Measurements from ENCODE around the gene DPF3. TPM values are rescaled to one million over a fixed set of nuclear protein-coding genes. Genes with fewer than 3 reads are reported as not detected.

Gene DPF3
- polyA plus RNA-seq, 1 experiment: 3.6 TPM

DNA sequence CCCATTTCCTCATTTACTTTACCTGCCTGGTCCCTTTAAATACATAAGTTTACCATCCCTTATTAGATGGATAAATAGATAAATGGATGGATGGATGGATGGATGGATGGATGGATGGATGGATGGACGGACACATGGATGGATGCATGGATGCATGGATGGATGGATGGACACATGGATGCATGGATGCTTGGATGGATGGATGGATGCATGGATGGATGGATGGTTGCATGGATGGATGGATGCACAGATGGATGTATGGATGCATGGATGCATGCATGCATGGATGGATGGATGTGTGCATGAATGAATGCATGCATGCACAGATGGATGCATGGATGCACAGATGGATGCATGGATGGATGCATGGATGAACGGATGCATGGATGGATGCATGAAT is 93.6 kb downstream of the DPF3 start:
- TF ChIP-seq, protein P1, sequence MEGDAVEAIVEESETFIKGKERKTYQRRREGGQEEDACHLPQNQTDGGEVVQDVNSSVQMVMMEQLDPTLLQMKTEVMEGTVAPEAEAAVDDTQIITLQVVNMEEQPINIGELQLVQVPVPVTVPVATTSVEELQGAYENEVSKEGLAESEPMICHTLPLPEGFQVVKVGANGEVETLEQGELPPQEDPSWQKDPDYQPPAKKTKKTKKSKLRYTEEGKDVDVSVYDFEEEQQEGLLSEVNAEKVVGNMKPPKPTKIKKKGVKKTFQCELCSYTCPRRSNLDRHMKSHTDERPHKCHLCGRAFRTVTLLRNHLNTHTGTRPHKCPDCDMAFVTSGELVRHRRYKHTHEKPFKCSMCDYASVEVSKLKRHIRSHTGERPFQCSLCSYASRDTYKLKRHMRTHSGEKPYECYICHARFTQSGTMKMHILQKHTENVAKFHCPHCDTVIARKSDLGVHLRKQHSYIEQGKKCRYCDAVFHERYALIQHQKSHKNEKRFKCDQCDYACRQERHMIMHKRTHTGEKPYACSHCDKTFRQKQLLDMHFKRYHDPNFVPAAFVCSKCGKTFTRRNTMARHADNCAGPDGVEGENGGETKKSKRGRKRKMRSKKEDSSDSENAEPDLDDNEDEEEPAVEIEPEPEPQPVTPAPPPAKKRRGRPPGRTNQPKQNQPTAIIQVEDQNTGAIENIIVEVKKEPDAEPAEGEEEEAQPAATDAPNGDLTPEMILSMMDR (IDR thresholded peaks at IDR 0.05; ENCODE audit: insufficient read depth, low read depth, low read length): no peak
- Histone ChIP-seq H3K4me3 (ENCODE audit: low read depth, low read length) (no peak overlapping the region), H3K36me3 (ENCODE audit: control insufficient read depth, insufficient read depth, low read length) (no peaks in the 10 kb centered on the region), H3K27me3 (ENCODE audit: control insufficient read depth, insufficient read depth, low read length) (no peaks in the 10 kb centered on the region)
- ChIA-PET CTCF (no interaction called here), POLR2A (no interaction called here)
- no peak for DNase-seq (ENCODE audit: low read depth)

DNA sequence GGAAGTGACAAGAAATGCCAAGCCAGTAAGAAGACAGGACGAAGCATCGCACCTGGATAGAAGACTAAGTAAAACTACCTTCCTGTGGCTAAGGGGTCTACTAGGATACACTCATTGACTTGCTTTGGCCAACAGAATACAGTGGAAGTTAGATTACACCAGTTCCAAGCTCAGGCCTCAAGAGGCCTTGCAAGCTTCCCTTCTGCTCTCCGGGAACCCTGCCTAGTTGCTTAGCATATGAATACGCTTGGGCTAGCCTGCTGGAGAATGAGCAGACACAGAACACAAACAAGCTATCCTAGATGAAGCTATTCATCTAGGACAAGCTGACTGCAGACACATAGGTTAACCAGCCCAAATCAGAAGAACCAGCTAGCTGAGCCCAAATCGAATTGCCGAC is 97.0 kb downstream of the DPF3 start:
- Histone ChIP-seq H3K36me3 (ENCODE audit: control insufficient read depth, insufficient read depth, low read length) (no peaks in the 10 kb centered on the region), H3K27me3 (ENCODE audit: control insufficient read depth, insufficient read depth, low read length) (no peaks in the 10 kb centered on the region), H3K4me3 (ENCODE audit: low read depth, low read length) (no peak overlapping the region)
- POLR2A ChIA-PET: no interaction called here
- CTCF ChIA-PET: interaction anchor here (0.8 kb wide), 1 partner anchor 31 kb away, joined by 3 read pairs; no protein-coding TSS in a partner anchor
- no peak for DNase-seq (ENCODE audit: low read depth)
- TF ChIP-seq, protein P1 (IDR thresholded peaks at IDR 0.05; ENCODE audit: insufficient read depth, low read depth, low read length): no peak

DNA sequence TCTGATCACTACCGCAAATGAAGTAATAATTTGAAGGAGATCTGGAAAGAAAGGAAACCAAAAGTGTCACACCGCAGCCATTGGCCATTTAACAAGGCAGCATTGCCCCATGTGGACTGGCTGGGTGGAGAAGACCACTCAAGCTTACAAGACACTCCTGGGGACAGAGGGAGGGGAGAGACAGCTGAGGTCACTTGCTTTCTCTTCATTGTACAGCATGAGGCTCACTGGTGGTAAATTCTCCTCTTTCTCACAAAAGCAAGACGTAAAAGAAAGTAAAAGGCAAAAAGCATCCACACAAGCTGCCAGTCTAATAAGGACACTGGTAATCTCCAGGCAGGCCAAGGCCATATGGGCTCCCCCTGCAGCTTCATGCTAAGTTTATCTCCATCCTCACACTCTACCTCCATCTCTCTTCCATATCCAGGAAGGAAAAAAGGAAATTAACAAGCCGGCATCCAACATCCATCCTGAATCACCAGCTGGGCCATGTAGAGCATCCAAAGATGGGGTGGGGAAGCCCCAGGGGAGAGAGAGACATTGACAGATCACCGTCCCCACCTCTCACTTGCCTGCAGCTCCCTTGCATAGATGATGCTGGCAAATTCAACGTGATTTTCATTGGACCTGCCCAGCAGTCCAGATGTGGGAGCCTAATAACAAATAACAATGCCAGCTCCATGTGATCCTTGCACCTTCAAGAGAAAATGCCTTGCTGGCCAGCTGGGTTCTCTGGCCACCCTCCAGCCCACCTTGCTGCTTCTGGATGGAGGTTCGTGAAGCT is 100.6 kb downstream of the DPF3 start:
- TF ChIP-seq, protein P1 (IDR thresholded peaks at IDR 0.05; ENCODE audit: insufficient read depth, low read depth, low read length): no peak
- ChIA-PET POLR2A (no interaction called here), CTCF (interaction anchor here (1.1 kb wide), 1 partner anchor 57 kb away, joined by 3 read pairs; no protein-coding TSS in a partner anchor)
- no peak overlapping the region for H3K4me3 ChIP-seq (ENCODE audit: low read depth, low read length)
- DNase-seq (ENCODE audit: low read depth): no peak
- no peaks in the 10 kb centered on the region for H3K36me3 ChIP-seq (ENCODE audit: control insufficient read depth, insufficient read depth, low read length)
- H3K27me3 ChIP-seq (ENCODE audit: control insufficient read depth, insufficient read depth, low read length): no peaks in the 10 kb centered on the region

DNA sequence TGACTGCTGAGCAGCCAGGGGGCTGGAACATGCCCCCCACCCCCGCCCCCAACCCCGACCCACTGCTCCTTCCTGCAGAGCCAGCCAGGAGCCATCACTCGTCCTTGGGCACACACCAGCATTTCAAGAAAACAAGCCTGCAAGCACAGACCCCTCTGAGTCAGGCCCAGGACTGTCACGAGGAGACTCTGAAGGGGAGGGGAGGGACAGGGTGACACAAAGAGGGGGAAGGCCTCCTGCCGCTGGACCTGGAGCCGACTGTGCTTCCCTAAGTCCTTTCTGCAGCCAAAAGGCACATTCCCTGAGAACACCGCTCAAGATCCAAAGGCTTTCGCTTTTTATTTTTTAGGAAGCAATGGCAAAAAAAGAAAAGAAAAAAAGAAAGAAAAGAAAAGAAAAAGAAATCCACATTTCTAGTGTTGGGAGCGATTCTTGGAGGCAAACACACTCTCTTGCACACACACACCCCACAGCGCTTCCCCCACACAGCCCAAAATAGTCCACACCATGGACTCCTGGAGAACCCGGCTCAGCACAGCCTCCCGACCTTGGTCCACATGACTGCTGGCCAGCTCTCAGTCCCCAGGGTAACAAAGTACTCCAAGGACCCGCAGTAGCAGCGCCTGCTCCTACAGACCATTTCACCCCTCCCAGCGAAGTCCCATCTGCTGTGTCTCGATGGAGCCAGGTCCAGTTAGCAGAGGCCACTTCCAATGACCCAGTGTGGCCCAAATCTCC is 101.7 kb downstream of the DPF3 start:
- ChIA-PET CTCF (interaction anchor here (1.1 kb wide), 1 partner anchor 56 kb away, joined by 3 read pairs; no protein-coding TSS in a partner anchor), POLR2A (no interaction called here)
- no peak overlapping the region for H3K4me3 ChIP-seq (ENCODE audit: low read depth, low read length)
- no peaks in the 10 kb centered on the region for H3K27me3 ChIP-seq (ENCODE audit: control insufficient read depth, insufficient read depth, low read length)
- no peaks in the 10 kb centered on the region for H3K36me3 ChIP-seq (ENCODE audit: control insufficient read depth, insufficient read depth, low read length)
- TF ChIP-seq, protein P1 (IDR thresholded peaks at IDR 0.05; ENCODE audit: insufficient read depth, low read depth, low read length): no peak
- DNase-seq (ENCODE audit: low read depth): no peak

- CTCF ChIA-PET: interaction anchor here (0.6 to 1.3 kb wide), 3 partner anchors 10 to 265 kb away, joined by 3 to 4 read pairs (median 3); no protein-coding TSS in a partner anchor
- Histone ChIP-seq H3K27me3 (ENCODE audit: control insufficient read depth, insufficient read depth, low read length) (no peaks in the 10 kb centered on the region), H3K36me3 (ENCODE audit: control insufficient read depth, insufficient read depth, low read length) (no peaks in the 10 kb centered on the region), H3K4me3 (ENCODE audit: low read depth, low read length) (no peak overlapping the region)
- DNase-seq (ENCODE audit: low read depth): no peak
- TF ChIP-seq, protein P1 (IDR thresholded peaks at IDR 0.05; ENCODE audit: insufficient read depth, low read depth, low read length): no peak
- POLR2A ChIA-PET: no interaction called here
These were observed 102.9 kb downstream of the DPF3 start for GRCh38 chr14:72790887-72791566.
